ENCODE data around the gene UBE2E2.

GRCh38 chr3:23519314-23520208, 316.4 kb downstream of the UBE2E2 start:
- TF ChIP-seq MXI1 (conservative IDR thresholded peaks at IDR 0.05; ENCODE audit: poor library complexity, severe bottlenecking) (no peak), CTCF (IDR thresholded peaks at IDR 0.05; ENCODE audit: poor library complexity, severe bottlenecking) (no peak), REST (IDR thresholded peaks at IDR 0.05; ENCODE audit: borderline replicate concordance) (no peak), EZH2 (IDR thresholded peaks at IDR 0.05; ENCODE audit: borderline replicate concordance, insufficient read depth, low read length, poor library complexity, severe bottlenecking) (no peak)
